ENCODE measurements around the gene CCDC141.
"Not testable (repeated sequence)": the region's sequence is repeated elsewhere in the genome, so short reads cannot be mapped to it uniquely, and the experiment has no call there.

The CCDC141 gene, protein sequence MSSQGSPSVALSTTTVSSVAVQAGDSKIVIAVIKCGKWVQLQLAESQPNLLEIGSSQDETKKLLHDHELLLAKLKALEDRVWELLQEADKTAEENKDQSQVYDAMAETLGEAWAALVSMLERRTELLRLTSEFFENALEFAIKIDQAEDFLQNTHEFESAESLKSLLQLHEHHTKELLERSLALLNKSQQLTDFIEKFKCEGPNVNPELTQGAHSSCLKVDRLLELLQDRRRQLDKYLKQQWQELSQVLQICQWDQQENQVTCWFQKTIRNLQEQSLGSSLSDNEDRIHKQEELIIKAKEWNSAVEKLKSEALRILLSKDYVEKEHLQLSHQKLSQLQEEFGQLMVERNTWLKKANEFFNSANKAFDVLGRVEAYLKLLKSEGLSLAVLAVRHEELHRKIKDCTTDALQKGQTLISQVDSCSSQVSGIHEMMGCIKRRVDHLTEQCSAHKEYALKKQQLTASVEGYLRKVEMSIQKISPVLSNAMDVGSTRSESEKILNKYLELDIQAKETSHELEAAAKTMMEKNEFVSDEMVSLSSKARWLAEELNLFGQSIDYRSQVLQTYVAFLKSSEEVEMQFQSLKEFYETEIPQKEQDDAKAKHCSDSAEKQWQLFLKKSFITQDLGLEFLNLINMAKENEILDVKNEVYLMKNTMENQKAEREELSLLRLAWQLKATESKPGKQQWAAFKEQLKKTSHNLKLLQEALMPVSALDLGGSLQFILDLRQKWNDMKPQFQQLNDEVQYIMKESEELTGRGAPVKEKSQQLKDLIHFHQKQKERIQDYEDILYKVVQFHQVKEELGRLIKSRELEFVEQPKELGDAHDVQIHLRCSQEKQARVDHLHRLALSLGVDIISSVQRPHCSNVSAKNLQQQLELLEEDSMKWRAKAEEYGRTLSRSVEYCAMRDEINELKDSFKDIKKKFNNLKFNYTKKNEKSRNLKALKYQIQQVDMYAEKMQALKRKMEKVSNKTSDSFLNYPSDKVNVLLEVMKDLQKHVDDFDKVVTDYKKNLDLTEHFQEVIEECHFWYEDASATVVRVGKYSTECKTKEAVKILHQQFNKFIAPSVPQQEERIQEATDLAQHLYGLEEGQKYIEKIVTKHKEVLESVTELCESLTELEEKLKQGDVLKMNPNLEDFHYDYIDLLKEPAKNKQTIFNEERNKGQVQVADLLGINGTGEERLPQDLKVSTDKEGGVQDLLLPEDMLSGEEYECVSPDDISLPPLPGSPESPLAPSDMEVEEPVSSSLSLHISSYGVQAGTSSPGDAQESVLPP (N-terminal part only)
- total RNA-seq: 123 reads per million, percentile 86 among the genes with 10 or more reads in this experiment

DNA sequence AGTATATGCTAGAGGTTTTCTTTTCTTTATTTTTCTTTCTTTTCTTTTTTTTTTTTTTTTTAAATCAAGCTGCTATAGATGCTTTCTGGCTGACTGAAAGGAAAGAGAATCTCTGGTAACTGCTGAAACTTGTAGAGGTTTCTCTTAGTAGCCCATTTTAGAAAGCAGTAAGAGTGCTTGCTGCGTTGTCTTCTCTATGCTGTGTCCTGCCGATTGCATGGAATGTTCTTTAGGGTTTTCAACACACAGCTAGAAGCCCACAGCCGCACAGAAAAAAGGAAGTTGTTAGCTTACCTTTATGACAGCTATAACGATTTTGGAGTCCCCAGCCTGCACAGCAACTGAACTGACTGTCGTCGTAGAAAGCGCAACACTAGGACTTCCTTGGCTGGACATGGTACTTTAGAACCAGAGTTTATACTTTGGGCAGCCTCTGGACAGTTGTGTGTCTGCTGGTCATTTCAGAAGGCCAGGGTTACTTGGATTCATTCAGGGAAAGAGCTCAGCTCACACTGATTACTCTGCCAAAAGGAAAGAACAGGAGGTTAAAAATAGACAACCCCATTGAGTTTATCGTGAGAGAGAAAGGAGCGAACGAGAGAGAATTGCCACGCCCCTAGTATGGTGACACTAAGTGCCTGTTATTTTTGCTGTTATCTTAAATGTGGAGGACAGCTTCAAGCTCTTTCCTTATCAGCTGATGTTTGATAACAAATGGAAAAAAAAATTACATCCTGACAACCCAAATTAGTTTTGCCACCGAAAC, at the start of gene CCDC141:
TSS of gene CCDC141 (minus strand) at position 592 of the 766 bp plus-strand sequence. CDS start at position 396, 196 bp downstream.
- DNase-seq: no peak

DNA sequence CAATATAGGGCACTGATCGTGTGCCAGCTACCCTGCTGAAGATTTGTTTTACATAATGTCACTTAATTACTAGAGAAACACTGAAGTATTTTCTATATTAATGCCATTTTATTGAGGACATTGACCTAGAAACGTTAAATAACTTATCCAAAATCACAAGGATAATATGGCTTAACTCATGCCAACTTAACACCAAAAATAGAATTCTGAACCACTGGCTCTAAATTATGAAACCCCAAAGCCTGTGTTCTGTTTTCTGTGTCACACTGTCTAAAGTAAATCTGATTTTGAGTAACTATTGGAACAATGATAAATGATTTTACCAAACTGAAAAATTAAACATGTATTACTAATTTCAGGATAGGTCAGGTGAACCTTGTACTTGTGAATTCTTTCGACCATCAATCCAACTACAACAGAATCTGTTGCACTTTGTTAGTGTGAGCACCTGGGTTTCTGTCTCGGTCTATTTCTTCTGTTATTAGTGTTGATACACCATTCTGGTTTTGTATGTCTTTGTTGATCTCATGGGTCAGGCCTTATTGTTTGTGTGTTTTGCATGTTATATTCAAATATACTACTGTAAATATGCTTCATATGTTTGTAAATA, 48.2 kb upstream of the CCDC141 start:
- DNase-seq: no peak

DNA sequence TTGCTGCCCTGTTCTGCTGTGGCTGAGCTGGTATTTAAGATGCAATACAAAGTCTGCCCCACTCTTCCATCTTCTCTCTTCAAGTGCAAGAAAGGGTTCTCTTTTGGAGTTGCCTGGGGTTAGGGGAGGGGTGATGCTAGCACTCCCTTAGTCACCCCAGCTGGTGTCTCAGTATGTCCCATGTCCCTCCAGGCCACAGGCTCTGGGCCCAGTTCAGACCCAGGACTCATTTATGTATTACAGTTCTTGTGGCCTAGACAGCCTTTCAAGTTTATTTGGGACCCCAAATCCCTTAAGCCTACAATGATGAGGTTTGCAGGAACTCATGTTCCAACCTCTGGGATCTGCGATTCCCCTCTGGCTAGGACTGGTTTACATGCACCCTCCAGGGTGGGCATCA, 47.2 kb upstream of the CCDC141 start:
- no peak for DNase-seq

DNA sequence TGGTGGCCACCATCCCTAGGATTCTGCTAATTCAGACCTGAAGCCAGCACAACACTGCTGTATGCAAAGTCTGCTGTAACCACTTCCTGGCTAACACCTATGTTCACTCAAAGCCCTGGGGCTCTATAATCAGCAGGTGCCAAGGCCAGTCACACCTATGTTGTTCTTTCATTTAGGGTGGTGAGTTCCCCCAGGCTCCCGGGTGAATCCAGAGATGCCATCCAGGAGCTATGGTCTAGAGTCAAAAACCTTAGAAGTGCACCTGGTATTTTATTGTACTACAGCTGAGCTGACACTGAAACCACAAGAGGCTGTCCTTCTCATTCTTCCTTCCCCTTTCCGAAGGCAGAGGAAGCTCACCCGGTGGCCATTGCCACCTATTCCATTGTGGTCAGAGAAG, 46.2 kb upstream of the CCDC141 start:
- peak; percentile 2 for DNase-seq

DNA sequence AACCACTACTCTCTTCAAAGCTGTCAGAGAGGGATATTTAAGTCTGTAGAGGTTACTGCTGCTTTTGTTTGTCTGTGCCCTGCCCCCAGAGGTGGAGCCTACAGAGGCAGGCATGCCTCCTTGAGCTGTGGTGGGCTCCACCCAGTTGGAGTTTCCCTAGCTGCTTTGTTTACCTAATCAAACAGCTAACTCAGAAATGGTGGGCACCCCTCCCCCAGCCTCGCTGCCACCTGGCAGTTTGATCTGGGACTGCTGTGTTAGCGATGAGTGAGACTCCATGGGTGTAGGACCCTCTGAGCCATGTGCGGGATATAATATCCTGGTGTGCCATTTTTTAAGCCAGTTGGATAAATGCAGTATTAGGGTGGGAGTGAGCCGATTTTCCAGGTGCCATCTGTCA, 43.0 kb upstream of the CCDC141 start:
- not testable (repeated sequence) for DNase-seq

DNA sequence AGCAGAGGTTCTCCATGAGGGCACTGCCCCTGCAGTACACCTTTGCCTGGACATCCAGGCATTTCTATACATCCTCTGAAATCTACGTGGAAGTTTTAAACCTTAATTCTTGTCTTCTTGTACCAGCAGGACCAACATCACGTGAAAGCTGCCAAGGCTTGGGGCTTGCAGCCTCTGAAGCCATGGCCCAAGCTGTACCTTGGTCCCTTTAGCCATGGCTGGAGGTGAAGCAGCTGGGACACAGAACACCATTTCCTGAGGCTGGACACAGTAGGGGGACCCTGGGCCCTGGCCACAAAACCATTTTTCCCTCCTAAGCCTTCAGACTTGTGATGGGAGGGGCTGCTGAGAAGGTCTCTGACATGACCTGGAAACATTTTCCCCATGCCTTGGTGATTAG, 32.8 kb upstream of the CCDC141 start:
- no peak for DNase-seq

DNA sequence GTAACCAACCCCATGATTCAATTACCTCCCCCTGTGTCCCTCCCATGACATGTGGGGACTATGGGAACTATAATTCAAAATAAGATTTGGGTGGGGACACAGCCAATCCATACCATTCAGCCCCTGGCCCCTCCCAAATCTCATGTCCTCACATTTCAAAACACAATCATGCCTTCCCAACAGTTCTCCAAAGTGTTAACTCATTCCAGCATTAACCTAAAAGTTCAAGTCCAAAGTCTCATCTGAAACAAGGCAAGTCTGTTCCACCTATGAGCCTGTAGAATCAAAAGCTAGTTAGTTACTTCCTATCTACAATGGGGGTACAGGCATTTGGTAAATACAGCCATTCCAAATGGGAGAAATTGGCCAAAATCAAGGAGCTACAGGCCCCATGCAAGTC, 32.0 kb upstream of the CCDC141 start:
- DNase-seq: no peak

DNA sequence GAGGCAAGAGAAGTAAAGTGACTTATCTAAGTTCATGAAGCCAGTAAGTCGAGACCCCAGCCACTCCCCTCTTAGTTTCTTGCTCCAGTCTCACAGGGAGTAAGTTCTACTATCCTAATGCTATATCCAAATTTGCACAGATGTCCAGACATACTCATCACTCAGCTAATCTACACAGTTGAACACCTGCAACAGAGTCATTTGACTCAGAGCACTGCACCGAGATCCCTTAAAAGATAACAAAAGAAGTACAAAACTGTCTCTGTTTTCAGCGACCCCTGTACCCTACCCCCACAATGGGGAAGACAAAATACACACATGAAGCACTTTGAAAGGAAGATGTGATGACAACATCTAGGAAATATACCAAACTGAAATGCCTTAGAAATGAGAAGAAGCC, 22.6 kb upstream of the CCDC141 start:
- DNase-seq: no peak

DNA sequence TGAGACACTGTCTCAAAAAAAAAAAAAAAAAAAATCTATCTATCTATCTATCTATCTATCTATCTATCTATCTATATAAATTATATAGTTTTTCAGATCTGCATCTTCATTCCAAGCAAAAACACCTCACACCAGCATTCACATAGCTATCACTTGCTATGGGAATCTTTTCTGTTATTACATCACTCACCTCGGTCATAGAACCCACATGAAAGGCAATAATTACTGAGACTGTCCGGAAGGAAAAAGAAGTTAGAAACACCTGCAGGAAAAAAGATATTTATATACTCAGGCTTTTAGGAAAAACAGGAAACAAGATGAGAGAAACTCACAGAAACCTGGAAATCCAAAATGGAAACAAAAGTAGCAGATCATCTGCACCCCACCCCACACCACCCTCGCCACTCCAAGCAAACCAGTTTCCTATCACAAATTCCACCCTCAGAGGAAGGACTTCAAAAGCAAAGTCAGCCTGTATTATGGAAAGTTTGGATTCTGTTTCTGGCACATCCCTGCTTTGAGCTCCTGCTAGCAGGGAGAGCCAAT, 21.9 kb upstream of the CCDC141 start:
- no peak for DNase-seq

DNA sequence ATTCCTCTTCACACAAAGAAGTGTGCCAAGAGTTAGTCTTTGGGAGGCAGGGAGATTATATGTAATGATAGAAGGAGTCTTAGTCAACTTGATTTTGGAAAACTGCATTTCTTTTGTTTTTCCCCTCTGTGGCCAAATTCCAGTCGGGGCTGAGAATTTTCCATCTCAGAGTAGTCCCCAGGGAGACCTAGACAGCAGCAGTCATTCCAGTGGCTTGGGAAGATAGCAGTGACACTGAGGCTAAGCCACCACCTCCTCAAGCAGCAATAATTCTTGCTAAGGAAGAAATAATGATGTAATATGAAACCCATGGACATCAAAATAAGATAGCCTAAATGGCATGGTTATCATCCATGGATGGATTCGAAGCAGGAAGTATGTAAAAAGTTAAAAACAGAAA, 21.0 kb upstream of the CCDC141 start:
- no peak for DNase-seq

DNA sequence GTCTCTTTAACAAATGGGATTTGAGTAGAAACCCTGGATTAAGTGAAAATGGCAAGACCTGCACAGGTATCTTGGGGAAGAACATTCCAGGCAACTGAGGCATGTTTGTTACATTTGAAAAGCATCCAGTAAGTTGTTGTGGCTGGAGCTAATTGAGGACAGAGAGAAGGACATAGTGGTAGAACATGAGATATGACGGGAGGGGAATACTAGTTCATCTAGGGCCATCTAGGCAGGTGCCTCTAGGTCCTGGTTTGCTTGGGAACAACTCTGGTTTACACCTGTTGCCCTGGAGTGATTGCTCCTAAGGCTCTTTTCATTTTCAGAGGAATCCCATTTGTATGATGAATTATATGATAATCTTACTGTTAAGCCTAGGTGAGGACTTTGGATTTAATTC, 19.7 kb upstream of the CCDC141 start:
- no peak for DNase-seq

DNA sequence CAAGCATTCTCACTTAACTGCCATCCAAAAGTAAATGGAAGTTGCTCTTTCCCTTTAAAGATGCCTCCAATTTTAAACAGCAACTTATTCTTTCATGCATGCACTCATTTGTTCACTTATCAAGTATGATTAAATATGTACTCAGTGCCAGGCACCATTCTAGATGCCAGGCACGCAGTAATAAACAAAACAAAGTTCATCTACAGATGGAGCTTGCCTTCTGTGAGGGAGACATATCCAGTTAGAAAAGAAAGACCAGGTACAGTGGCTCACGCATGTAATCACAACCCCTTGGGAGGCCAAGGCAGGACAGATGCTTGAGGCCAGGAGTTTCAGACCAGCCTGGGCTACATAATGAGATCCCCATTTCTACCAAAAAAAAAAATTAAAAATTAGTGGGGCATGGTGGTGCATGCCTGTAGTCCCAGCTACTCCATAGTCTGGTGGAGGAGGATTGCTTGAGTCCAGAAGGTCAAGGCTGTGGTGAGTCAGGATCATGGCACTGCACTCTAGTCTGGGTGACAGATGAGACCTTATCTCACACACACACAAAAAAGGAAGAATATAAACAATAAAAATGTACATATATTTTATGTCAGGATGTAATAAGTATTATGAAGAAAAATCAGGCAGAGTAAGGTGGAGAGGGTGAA, 19.2 kb upstream of the CCDC141 start:
- DNase-seq: no peak

DNA sequence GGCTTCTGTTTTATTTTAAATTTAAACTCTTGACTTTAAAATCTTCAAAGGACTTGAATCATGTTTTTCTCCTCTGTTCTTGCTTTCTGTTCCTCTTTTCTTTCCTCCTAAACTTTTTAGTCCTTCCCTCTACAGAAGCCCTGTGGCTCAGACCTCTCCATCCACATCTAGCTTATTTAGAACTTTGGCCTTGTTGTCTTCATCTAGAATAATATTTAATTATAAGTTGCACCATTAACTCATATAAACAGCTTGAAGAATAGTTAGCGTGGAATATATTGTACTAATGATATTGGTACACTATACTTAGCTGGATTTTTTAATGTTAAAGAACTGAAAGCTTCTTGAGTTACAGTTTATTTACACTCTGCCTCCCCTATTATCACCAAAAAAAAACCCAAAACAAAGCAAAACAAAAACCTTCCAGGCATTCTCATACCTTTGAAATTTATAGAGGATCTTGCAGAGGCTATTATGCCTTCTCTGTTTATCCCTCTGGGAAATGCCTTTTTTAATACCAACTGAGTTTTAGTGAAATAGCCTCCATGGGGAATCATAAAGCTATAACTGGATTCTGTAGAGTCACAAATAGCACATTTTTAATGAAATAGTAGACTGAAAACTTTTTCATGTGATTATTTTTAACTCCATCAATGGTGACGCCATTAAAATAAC, 9.2 kb upstream of the CCDC141 start:
- no peak for DNase-seq

DNA sequence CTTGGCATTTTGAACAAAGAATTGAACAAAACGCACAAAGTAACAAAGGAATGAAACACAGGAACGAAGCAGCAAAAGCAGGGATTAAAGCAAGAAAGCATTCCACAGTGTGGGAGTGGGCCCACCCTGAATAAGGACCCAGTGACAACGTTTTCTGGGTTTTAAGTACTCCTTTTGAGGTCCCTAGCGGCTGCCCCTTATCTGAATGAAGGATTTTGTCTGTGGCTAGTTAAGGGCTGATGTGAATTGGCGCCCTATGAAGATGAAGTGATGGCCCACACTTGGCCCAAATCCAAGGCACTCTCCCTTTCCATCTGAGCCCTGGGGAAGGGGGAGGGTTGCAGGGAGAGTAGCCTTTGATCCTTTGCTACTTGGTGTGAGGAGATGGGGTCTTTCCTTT, 7.8 kb upstream of the CCDC141 start:
- no peak for DNase-seq

DNA sequence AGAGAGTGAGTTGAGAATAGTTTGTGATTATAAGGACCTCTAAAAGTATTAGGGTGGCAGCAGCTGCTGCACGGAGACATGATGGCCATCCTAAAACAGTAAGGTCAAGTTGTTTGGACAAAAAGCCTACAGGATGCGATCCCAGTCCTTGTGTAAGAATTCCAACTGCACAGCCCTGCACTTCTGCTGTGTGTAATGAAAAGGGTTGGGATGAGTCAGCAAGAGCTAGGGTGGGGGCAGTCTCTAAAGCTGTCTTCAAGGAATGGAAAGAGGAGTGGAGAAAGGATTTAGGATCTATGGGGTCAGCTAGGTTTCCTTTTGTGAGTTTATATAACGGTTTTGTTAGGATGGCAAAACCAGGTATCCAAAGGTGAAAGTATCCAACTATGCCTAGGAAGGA, 3.6 kb upstream of the CCDC141 start:
- not testable (repeated sequence) for DNase-seq

DNA sequence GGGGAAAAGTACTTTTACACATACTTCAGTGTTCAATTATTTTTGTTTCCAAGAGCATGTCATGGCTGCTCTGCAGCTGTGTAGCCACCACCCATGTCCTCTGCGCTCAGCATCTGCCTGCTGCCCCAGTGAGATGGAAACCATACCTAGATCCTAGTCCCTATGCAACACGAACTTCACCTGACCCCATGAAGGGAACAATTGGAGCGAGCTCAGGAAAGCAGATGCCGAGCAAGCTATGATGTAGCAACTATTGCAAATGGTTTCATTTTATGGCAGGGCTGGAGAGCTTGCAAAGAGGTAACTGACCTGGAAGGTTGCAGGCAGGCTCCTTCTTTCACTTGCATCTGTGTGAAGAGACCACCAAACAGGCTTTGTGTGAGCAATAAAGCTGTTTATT, 1.3 kb upstream of the CCDC141 start:
- no peak for DNase-seq

DNA sequence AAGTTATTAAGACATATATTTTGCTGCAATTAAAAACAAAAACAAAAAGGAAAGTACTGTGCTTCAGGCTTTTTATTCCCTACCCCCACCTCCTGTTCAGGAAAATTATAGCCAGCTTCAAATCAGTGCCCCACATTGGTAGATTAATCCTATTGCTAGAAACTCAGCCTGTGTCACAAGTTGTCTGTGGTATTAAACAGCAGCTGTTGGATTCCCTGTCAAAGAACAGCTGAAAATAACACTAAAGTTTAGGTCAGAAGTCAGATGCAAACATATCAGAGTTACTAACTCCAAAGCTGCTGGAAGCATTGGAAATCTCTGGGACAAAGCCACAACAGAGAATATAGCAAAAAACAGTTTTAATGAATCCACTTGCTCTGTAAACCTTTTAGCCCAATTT, 818 bp upstream of the CCDC141 start:
- DNase-seq: no peak

DNA sequence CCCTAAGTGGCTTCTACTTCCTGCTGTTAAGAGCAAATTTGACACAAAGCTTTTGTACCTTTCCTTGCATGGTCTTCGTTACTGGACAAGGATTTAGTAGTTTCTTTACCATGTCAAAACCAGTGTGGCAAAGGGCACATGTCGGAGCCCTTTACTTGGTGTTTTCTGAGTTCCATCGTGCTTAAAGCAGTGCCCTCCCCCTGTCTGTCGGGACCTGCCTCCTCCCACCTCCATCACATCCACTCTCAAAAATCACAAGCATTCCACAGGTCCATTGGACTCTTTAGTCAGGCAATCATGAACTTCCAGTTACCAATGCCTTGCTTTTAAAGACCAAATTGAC, 763 bp downstream of the CCDC141 start:
- DNase-seq: no peak

DNA sequence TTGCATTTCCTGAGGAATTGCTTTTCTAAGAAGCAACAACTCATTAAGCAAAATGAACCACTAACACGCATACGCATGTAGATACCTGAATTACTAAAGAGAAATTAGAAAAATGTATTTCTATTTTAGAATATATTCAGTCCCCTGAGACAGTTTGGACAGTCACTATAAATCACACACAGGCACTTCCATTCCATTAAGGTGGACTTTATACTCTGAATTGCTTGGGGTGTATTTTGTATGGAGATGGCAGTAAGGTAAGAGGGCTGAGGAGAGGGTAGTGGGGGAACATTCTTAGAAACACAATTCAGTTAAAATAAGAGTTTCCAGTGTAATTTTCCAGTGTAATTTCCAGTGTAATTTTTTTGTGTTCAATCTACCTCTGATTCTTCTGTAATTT, 1.8 kb downstream of the CCDC141 start:
- DNase-seq: no peak

DNA sequence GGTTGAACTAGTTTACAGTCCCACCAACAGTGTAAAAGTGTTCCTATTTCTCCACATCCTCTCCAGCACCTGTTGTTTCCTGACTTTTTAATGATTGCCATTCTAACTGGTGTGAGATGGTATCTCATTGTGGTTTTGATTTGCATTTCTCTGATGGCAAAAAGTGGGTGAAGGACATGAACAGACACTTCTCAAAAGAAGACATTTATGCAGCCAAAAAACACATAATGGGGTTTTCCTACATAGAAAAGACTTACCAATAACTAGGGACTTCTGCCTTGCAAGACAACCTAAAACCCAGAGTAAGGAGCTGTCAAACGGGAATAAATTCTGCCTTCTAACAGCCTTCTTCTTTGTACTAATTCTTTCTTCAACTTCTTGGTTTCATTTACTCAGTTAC, 4.3 kb downstream of the CCDC141 start:
- not testable (repeated sequence) for DNase-seq
